GM21717 (cell line): Measurements from ENCODE around the gene EIPR1.

Experiments
- ATAC-seq: cut with Tn5 transposase; IDR thresholded peaks from one replicate; pipeline ENCODE4 v1.9.1; 2021; ENCODE audit warnings: mild to moderate bottlenecking, moderate library complexity; ENCODE audit not compliant: unreplicated experiment

EIPR1 gene

DNA sequence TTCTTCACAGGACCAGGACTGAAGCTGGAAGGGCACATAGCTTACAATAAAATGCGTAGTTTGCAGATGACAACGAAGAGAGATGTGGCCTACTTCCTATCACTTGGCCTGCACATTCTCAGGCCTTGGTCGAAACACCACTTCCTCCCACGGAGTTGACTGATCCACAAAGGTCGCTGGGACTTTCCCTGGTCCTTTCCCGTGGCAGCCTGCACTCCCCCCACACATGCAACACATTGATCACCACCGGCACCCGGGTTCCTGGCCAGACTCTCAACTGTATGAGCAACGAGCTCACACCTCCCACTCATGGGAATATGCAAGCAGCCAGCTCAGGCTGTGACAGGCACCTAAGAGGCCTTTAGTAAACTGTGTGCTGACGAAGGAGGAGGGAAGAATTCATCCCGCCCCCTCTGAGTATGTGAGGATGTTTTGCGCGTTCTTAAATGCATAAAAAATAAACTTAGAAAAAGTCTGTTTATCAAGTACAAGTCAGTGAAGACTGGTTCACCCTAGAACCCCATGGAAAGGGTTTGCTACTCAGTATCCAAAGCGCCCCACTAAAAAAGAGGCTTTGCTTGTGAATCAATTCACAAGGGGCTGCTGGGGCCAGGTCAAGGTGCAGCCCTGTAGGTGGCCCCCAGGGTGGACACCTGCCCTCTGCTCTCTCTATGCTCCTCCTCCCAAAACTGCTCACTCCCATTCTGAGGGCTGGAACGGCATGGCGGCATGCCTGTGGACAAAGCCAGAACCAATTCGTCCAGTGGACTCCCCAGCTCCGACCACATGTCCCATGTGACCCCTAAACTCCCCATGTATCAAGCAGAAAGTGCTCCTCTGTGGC is 154.3 kb downstream of the EIPR1 start:
- peak; percentile 97 for ATAC-seq

DNA sequence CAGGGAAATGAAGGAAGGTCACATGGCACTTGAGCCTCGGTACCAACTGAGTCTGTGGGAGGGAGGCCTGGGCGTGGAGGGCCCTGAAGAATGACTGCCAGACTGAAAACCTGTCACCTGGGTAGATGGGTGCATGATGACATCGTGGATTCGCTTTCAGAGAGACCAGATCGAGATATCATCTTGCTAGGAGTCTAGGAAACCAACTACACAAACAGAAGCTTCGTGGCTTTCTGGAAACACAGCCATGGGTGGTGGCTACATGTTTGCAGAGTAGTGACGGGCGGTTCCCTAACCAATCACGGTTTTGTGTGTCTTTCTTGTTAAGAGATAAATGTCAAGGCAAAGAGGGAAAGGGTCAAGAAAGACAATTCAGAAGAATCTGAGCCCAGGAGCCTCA is 155.0 kb downstream of the EIPR1 start:
- ATAC-seq: peak; percentile 57

DNA sequence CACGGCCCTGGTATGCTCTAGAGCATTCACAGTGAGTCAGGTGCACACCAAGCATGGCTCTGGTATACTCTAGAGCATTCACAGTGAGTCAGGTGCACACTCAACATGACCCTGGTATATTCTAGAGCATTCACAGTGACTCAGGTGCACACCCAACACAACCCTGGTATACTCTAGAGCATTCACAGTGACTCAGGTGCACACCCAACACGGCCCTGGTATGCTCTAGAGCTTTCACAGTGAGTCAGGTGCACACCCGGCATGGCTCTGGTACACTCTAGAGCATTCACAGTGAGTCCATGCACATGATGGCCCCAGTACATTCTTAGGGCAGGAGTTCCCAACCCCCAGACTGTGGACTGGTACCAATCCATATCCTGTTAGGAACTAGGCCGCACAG is 158.1 kb downstream of the EIPR1 start:
- no peak for ATAC-seq

DNA sequence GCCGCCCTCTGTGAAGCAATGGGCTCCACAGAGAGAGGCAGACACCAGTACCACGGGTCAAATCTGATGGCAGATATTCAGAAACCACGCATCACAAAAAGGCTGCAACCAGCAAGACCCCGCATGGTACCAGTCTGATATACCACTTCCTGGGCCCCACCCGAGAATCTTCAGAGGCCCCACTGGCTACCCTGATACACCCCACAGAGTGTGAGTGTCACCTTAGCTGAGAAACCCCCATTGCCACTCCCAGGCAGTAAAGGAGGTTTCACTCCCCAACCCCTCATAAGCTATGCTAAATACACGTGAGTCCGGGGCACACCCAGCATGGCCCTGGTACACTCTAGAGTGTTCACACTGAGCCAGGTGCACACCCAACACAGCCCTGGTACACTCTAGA is 160.0 kb downstream of the EIPR1 start:
- ATAC-seq: no peak

DNA sequence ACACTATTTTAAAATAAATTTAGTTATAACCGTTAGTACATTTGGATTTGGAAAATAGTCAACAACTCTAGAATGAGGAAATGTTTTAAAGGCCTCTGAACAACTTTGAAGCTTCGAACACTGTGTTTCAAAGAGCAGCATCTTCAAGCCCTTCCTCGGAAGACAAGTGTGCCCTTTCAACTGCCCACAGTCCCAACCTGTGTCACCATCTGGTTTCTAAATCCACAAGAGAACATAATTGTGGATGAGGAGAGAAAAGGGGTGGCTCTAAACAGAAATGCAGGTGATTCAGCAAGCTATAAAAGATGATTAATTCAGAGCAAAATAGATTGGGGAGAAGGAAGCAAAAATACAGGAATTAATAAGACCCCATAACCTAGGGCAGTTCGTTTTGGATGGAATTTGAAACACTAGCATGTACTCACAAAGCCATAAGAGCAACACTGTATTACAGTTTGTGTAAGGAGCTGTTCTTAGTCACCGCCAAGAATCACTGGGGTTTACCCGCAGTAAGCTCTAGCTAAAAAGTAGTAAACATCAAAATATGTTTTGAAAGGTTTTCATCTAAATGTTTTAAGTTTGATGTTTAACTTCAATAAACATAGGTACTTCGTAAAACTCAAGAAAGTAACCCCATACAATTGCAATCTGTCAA is 160.7 kb downstream of the EIPR1 start:
- no peak for ATAC-seq

DNA sequence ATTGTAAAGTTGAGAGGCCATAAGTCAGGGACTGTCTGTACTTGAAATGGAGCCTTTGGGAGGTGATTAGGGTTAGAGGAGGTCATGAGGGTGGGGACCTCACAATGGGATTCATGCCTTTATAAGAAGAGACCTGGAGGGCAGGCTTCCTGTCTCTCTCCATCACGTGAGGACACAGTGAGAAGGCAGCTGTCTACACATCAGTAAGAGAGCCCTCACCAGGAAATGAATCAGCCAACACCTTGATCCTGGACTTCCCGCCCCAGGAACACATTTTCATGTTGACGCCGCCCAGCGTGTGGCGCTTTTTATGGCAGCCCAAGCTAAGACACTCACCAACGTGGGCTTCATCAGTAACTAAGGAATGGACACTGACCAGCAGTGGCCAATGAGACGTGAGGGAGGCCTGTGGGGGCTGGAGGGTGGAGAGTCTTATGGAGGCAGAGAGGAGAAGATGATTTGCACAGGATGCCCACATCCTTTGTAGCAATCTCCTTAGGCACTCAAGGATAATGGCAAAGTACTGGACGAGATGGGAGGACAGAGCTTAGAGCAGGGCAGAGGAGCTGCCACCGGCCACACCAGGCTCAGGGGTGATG is 162.7 kb downstream of the EIPR1 start:
- ATAC-seq: no peak

DNA sequence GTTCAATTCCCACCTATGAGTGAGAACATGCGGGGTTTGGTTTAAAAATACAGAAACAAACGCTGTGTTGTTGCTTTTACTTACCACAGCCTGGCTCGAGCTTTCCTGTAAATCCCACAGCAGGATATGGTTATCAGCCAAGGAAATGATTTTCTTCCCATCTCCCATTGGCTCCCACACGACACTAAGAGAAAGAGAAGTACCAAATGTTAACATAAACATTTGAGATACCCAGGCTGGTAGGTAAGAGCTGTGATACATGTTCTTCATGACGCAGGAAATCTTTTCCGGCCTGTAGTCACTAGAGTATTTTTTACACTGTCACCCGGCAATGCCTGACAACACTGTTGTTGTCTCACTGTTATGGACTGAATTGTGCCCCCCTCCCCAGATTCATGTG is 163.6 kb downstream of the EIPR1 start:
- no peak for ATAC-seq

DNA sequence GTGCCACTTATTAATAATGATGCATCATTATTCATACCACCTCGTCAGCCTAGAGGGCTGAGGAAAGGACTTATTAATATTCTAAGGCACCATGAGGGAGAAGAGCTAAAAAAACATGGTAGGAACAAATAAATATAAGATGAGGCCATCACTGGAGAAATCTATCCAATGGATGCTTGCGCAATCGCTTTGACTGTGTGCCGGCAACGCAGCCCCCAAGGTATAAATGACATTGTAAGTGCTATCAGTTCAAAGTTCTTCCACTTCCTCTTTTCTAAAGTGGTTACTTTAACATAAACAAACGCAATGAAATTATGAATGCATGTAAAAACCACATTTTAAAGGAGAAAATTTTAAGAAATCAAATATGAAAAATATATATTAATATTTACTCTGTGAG is 164.6 kb downstream of the EIPR1 start:
- ATAC-seq: no peak

DNA sequence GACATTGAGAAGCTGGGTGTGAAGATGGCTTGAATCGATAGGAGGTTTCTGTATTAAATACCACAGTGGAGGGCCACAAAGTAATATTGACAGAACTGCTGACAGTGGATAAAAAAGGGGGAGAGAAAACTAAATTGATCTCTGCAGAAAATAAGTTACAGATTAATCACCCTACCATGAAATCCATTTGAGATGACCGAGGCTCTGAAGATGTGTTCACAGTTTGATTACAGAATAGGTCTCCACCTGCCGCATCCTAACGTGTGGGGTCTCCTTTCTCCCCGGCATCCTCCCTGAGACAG is 165.6 kb downstream of the EIPR1 start:
- no peak for ATAC-seq

DNA sequence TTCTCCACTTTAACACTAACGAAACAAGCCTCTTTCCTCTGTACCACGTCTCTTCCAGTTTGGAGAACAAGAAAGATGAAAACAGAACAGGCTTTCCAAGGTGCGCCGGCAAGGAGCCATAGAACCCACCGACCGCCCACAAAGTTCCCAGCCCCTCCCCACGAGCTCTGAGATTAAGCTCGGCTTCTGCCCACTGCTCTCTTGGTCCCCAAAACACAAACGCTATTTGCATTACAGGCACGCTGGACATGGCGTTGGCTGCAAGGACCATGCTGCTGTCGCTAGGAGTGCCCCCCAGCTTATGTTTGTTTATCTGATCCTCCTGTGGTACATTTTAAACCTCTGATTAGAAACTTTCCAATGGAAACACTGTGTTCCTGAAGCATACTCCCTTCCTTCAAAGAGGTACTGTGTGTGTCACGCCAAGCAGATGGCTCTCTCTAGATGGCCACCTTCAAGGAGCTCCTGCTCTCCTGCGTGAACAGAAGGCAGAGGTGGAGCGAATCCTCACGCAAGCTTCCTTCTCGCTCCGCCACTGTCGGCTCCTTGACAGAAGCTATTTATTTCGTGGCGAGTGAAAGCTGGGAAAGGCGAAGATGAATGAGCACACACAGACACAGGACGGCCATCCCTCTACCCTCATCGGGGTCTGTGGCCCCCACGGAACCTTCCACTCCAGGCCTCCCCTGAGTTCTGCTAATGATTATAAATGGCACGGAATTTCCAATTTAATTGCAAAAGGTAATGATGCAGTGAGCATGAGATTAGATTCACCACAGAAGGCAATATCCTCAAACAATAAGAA is 166.2 kb downstream of the EIPR1 start:
- ATAC-seq: no peak

DNA sequence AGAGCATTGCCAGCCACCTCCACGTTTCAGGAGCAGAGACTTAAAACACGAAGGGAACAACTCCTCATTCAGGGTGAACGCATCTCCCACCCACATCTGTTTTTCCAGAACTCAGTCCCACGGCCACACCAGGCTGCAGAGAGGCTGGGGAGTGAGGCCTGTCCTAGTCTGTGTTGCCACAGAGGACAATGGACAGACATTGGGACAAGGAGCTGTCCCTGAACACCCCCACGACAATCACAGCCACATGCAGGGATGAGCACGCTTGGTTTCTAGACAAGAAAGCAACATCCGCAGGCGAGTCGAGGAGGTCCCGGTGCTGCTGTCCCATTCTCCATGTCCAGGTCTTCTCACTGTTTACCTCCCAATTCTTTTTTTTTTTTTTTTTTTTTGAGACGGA is 167.4 kb downstream of the EIPR1 start:
- no peak for ATAC-seq

DNA sequence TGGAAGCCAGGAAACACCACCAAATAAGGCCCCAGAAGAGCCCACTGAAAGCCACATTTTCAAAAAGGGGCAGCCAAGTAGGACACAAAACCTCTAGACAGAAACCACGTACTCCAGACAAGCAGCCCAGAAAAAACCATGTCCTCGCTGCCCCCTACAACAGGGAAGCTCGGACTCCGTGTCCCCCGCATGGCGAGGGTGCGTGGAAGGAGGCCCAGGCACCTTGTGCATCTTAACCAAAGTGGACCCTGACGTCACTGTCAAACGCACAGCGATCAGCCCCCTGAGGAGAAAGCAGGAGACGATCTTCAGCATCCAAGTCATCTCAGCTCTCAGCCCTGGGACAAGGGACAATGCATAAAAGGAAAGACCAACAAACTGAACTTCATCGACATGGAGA is 168.4 kb downstream of the EIPR1 start:
- ATAC-seq: no peak

DNA sequence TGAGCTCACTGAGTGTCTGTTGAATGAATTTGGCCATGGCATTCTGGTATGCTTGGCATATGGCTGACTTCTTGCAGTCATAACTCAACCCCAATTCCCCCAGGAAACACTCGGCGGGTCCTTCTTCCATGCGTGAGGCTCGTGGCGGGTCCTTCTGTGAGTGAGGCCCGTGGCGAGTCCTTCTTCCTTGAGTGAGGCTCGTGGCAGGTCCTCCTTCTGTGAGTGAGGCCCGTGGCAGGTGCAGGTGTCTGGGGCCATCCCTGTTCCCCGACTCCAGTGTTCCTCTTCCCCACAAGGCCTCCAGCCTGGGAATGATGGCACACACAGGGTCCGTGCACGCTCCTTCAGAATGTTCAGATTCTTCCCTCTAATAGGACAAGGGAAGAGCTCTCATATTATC is 169.0 kb downstream of the EIPR1 start:
- ATAC-seq: no peak

DNA sequence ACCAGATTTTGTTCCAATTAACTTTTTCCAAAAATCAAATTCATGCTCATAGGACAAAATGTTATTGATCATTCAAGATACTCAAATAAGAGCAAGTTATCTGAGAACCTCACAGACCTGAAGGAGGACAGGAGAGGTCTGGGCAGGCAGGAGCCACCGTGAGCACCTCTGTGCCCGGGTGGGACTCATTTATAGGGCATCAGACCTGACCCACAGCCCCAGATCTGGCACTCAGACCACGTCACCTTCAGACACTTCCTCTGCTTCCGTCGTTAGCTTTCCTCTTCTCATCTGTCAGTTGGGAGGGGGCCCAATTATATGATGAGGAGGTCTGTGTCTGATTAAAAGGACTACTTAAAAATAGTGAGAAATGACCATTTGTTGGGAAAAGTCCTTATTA is 169.4 kb downstream of the EIPR1 start:
- no peak for ATAC-seq

DNA sequence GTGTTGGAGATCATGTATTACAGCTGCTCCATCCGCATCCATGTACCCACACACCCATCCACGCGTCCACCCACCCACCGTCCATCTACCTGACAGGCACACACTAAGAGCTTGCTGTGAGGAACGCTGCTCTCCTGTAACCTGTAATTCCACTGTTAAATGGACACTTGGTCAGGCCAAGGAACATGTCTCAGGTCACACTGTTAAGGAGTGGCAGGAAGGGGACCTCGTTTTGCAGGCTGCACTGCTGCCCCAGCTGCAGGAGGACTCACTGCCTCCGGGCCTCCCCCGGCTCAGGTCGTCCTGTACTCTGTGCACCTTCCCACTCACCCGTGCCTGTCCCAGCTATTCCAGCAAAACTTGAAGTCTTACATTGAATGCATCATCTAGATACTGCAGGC is 170.5 kb downstream of the EIPR1 start:
- ATAC-seq: no peak

DNA sequence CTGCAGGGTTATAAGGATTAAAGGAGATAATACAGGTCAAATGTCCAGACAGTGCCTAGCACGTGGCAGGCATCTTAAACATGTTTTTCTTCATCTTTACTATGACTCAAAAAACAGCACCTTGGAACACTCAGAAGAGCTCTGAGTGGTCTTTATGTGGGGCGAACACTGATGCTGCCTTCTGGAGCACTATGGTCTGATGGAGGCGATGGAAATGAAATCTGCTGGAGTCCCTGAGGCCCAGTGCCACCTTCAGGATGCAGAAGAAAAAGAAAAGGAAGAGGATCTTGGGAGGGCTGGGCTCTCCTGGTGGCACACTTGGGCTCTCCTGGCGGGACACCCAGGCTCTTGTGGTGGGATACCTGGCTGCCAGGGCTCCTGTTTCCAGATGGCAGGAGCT is 171.8 kb downstream of the EIPR1 start:
- ATAC-seq: no peak

DNA sequence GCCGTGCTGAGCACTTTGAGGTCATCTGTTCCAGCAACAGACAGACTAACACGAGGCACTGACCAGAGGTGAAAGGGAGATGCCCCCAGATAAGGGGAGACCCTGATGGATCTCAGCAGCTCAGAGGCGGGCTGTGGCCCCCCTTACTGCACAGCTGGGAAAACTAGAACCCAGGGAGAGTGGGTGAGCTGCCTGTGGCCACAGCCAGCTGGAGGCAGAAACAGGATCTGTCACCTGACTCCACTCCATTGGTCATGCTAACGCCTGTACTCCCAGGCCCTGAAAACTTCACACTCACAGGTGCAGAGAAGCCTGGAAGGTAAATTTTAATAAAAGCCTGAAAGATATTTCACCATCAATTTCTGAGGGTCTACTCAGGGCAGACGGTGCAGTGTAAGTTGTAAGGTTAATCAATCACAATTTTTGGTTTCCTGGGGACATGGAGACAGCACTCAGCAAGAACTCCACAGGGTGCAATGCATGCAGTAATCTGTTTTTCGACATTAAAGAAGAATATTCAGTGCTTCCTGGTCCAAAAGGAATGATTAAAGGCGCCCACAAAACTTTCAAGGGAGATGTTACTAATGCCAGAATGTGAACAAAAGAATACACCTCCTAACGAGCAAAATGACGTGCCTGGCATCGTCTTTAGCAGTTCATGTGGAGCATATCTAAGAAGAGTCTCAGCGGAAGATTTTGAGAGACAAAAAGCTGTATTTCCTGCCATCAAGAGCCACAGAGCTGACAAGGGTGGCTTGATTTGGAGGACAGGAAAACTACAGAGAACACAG is 173.4 kb downstream of the EIPR1 start:
- ATAC-seq: no peak

DNA sequence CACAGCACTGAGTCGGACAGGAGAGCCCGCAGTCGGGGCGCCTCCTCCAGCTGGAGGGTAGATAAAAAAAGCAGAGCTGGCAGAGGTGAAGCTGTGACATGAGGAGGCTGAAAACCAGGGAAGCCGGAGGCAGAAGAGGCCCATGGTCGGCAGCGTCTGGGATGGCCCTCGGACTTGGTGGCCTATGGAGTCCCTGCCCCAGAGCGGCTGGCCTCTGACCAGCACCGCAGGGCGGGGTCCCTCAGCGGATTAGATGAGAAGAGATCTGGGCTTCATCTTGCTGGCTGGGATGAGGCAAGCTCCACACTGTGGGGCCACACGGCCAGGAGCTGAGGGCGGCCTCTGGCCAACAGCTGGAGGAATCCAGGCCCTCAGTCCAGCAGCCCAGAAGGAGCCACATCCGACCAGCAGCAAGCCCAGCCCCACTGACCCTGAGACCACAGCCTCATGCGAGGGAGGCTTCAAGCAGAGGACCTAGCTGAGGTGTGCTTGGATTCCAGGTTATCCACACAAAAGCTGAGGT is 174.1 kb downstream of the EIPR1 start:
- ATAC-seq: no peak

DNA sequence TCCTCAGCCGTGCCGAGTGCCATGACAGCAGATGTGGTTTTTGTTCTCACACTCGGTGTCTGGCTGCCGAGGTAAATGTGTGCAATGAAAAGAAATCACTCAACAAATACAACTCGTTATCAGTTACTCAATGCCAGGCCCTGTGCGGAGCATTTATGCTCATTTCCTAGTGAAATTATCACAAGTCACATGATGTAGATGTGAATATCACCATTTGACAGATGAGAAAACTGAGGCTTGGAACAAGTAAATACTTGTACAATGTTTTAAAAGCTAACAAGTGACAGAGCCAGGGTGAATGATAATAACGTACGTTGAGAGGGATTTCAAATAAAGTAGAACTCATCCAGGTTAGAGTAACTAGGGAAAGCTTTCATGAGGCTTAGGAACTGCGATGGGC is 174.7 kb downstream of the EIPR1 start:
- no peak for ATAC-seq

DNA sequence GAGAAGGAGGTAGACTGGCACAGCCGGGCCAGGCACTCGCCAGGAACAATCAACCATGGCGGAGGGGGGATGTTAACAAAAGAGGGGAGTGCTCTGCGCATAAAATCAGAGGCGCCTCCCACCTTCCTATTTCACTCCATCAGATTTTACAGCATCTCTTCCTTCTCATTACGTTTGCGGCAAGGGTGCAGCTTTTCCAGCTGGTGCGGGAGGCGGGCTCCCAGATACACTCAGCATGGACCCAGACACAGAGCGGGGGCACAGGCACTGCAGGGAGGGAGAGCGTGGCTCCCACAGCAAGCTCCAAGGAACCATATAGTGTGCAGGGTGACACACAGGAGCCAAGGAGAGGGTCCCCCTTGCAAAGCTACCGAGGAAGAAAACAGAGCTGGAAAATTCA is 176.3 kb downstream of the EIPR1 start:
- no peak for ATAC-seq
